Hematopoietic multipotent progenitor cell treated with erythropoietin and hydrocortisone succinate and interleukin-3 and kit ligand, for 6 days (in vitro differentiated cells): ENCODE results near the gene SMAD5.

Experiments used
- DNase-seq: peaks from one replicate; pipeline ENCODE4 v3.0.0-alpha.2; 2015

The SMAD5 gene

GRCh38 chr5:136157514-136157913, 24.9 kb downstream of the SMAD5 start:
- DNase-seq, result no peak

DNA sequence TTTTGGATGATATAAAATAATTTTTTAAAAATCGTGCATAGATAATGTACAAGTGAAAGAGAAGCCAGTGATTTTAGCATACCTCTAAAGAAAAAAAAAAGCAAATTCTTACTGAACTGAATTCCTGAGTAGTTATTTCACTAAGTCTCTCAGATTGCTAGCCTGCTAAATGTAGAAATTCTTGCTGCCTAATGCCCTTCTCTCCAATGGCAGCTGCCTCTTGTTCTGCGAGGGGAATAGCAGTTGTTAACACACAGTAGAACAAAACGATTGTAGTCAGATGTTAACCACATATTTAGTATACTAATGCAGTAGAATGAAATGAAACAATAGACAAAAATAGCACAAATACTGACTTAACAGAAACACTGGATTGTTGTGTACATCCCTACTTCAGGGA, 26.8 kb downstream of the SMAD5 start:
- DNase-seq, result no peak

DNA sequence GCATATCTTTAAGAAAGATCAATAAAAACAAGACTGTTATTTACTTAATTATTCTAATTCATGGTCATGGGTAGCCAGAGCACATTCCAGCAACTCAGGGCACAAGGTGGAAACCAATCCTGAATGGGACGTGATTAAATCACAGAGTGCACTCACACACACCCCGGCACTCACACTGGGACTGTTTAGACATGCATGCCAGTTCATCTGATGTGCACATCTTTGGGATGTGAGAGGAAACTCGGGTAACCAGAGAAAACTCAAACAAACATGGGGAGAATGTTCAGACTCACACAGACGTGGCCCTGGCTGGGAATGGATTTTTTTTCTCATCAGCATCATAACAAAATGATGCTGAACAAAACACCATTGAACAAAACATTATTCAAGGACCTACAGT, 29.4 kb downstream of the SMAD5 start:
- DNase-seq, result no peak

DNA sequence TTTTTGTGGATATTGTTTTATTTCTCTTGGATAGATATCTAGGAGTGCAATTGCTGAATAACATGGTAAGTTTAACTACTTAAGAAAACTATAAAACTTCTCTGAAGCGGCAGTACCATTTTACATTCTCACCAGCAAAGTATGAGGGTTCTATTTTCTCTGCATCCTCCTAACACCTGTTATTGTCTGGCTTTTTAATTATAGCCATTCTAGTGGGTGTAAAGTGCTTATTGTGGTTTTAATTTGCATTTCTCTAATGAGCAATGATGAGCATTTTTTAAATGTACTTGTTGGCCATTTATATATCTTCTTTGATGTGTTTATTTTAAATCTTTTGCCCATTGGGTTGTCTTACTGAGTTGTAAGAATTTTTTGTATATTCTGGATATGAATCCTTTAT, 31.6 kb downstream of the SMAD5 start:
- no peak for DNase-seq

DNA sequence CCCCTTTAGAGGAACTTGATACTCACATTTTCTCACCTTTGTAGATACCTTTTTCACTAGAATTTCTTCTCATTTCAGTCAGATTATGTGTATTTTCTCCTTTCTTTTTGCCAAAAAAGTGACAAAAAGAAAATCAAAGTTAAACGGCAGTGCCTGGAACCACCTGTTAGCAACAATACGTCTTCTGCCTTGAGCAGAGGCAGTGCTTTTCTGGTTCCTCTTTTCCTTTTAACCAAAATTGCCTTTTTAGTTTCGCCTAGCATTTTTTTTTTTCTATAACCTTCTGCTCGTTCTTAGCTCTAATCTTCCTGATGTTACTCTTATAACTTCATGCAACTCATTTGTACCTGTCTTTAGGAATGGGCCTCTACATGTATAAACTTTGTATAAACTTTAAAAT, 34.3 kb downstream of the SMAD5 start:
- DNase-seq, result no peak

DNA sequence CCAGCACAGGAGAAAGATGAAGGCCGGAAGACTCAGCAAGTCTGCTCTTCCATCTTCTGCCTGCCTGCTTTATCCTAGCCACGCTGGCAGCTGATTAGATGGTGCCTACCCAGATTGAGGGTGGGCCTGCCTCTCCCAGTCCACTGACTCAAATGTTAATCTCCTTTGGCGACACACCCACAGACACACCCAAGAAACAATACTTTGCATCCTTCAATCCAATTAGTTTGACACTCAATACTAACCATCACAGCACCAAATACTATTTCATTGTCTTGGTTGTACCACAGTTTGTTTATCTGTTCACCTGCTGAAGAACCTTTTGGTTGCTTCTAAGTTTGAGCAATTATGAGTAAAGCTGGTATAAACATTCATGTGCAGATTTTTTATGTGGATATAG, 36.6 kb downstream of the SMAD5 start:
- DNase-seq, result no peak

DNA sequence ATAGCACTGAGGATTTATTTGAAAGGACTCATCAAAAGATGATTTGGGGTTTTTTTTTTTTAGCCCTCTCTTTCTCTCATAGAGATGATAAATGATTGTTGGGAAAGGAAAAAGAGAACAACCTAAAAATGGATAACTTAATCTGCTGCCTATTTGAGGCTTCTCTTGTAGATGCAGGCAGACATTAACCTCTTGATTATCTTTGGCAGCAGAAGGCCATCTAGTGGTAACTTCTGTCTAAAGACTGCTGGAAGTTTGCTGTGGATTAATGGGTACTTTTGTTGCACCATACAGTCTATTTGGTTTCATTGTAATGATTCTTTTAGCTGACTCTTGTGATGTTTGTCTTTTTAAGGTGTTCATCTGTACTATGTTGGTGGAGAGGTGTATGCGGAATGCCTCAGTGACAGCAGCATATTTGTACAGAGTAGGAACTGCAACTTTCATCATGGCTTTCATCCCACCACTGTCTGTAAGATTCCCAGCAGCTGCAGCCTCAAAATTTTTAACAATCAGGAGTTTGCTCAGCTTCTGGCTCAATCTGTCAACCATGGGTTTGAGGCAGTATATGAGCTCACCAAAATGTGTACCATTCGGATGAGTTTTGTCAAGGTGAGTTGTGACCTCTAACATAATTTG, 41.5 kb downstream of the SMAD5 start:
- peak; percentile 91 for DNase-seq

- no peak for DNase-seq
Observed at GRCh38 chr5:136182618-136183017, 50.0 kb downstream of the SMAD5 start.

GRCh38 chr5:136185974-136186665, 53.5 kb downstream of the SMAD5 start:
- no peak for DNase-seq

GRCh38 chr5:136186796-136187195, 54.2 kb downstream of the SMAD5 start:
- DNase-seq, result no peak

DNA sequence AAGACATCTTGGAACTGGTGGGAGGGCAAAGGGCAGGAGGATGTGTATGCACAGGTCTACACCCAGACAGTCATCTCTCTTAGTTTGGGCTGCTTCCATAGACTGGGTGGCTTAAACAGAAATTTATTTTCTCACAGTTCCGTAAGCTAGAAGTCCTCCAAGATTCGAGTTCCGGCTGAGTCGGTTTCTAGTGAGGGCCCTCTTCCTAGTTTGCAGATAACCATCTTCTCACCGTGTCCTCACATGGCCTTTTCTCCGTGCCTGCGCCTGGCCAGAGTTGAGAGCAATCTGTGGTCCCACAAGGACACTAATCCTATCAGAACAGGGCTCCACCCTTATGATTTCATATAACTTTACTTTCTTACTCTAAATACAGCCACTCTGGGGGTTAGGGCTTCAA, 56.2 kb downstream of the SMAD5 start:
- no peak for DNase-seq

DNA sequence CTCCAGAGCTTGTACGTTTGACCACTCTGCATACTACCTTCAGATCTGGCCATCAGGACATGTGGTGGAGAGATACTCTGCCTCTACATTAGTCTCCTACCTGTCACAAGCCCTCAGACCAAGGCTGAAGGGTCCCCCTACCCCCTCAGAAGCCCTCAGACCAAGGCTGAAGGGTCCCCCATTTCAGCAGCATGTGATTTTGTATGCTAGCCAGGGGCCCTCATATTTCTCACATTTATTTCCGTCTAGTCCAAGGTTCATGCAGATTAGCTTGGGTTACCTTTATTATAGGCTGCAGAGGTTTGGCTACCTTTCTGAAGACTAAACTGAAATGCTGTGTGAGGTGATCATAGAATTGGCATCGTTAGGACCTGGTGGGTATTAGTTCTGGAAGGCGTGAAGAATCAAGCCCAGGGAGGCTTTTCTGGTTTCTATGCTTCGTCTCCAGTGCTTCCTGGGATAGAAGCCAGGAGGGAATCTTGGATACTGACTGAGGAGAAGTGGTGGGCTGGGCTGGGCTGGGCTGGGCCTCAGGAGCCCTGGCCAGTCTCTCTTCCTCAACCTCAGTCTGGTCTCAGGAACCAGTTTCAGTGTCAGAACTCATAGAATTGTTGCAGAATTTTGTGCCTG, 57.6 kb downstream of the SMAD5 start:
- DNase-seq, result no peak

DNA sequence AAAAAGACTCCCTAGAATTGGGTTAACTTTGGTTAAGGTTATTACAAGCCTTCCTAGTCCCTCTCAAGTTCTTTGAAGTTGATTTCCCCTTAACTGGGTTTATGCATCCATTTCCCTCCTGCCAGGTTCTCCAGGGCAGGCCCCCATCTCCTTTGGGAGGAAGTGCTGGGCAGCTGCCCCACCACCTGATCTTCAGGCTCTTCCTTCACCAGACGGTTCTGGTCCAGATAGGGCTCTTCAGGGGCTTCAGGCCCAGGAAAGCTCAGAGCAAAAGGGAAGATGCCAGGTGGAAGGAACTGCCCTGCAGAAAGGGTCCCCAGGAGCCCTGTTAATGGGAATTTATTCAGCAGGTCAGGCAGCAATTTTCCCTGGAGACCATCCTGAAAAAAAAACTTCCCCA, 58.3 kb downstream of the SMAD5 start:
- DNase-seq, result no peak

- peak; percentile 36 for DNase-seq
Observed at GRCh38 chr5:136191304-136192014, 58.8 kb downstream of the SMAD5 start.

DNA sequence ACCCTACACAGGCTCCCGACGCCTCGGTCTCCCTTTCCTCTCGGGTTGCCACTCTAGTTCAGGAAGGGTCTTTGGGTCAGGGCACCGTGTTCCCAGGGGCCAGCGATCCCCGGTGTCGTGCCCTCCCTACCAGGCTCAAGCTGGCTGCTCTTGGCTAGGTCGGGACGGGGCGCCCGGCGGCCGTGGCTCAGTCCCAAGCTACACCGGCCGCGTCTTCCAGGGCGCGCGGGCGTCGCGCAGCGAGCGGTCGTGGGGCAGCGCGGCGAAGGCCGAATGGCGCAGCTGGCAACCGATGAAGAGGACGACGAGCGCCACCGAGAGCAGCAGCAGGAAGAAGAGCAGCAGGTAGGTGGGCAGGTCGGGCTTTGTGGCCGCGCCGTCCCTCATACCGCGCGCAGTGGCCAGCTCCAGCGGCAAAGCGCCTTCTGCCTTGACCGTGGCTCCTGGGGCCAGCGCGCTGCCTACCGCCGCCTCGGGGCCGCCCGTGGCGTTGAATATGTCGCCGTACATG, 59.4 kb downstream of the SMAD5 start:
- DNase-seq, result peak; percentile 16

DNA sequence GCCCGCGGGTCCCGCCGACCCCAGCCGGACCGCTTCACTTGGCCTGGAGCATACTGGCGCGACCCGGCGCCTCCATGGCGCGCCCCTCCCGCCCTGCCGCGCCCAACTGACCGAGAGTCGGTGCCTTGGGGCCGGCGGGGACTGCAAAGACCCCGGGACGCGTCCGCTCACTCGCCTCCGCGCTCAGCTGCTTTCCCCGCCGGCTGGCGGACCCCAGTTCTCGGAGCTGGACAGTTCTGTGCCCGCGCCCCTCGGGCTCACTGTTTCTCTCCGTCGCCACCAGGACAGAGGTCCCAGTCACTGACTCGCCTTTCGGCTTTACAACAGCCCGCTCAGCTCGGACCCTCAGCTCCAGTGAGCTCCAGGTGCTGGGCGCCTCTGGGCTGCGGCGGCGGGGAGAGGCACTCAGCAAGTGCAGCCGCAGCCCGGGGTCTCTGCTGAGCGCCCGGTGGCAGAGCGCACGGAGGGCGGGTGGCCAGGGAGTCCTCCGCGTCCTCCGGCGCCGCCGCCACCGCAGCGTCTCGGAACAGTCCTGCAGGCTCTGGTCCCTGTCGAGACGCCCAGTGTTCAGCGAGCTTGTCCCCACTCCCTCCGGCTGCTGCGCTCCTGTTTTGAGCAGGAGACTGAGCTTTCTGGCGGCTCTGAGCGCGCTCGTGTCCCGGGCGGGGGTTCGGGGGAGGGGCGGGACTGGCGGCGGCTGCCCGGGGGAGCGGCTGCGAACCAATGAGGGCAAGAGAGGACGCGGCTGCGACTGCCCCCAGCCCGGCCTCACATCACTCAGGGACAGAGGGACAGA, 60.1 kb downstream of the SMAD5 start, which contains the start of gene SMIM32:
Gene SMIM32, minus strand, starts transcription at position 637 of the 796 bp plus-strand sequence. CDS start 638 bp downstream, outside the sequence.
- peak; percentile 21 for DNase-seq

DNA sequence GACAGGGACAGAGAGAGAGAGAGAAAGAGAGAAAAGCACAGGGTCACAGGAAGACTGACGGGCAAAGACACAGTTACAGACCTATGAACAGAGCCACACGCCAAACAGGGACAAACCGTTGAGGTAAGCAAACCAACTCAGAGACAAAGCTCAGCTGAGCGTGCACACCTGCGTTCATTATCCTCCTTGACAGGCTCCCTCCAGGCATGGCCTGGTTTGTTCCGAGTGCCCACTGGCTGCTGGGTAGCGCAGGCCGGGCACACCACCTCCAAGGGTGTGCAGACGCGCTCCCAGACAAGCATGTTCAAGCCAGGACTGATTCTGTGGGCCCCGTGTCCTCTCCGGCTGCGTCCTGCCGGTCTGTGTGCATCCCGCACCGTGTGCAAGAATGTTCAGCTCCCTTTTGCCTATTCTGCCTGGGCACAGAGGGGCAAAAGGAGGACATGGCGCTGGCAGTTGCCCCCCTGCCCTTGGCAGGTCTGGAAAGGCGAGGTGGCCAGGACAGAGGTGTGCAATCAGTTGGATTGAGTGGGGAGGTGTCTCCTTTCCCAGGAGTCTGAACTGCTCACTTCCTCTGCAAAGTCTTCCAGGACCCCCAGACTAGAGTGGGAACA, 60.8 kb downstream of the SMAD5 start:
- DNase-seq, result no peak

DNA sequence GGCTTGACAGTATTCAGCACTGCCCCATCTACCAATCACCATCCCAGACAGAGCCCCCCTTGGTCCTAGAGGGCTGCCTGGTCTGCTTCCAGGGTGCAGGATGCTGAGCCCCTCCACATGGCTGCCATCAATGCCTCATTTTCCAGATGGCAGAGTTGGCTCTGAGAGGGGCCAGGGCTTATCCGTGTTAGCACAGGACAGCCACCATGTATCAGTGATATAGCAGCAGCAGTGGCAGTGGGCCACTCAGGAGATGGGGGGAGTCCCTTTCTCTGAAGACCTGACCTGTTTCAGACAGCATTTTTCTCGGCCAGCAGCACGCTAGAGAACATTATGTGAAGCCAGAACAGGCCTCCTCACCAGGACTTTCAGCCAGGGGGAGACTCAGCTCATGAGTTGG, 61.9 kb downstream of the SMAD5 start:
- DNase-seq, result no peak

GRCh38 chr5:136195971-136196820, 63.6 kb downstream of the SMAD5 start:
- no peak for DNase-seq

- DNase-seq, result no peak
Observed at GRCh38 chr5:136197462-136198142, 65.0 kb downstream of the SMAD5 start.
